ENCODE data around the gene ZNF174.

GRCh38 chr16:3369073-3369472 lies 31.9 kb upstream of the ZNF174 start:
- TF ChIP-seq CTCF (conservative IDR thresholded peaks at IDR 0.05; ENCODE audit: low read depth, low read length) (no peak), EZH2 (IDR thresholded peaks at IDR 0.05; ENCODE audit: low read length, unreplicated experiment) (no peak), EZH2phosphoT487 (IDR thresholded peaks at IDR 0.05; ENCODE audit: borderline replicate concordance, low read length) (no peak)

All from PC-3 (cell line).